Kidney epithelial cell (primary cell): ENCODE measurements around the gene PARP8. TPM values are rescaled to one million over a fixed set of nuclear protein-coding genes. Genes with fewer than 3 reads are reported as not detected.
"Not testable (repeated sequence)": the region's sequence is repeated elsewhere in the genome, so short reads cannot be mapped to it uniquely, and the experiment has no call there.

Source experiments
- DNase-seq: peaks from one replicate; pipeline ENCODE4 v3.0.0-alpha.2; 2010; ENCODE audit warnings: low read depth
- H3K27me3 ChIP-seq: 2 replicates; pipeline ENCODE4 v1.6.0; 2011; ENCODE audit warnings: low read length; ENCODE audit not compliant: control insufficient read depth, insufficient read depth
- H3K36me3 ChIP-seq: 2 replicates; pipeline ENCODE4 v1.5.1; 2011; ENCODE audit warnings: low read length; ENCODE audit not compliant: control insufficient read depth, insufficient read depth
- H3K4me3 ChIP-seq: 2 replicates; pipeline ENCODE4 v1.5.1; 2011; ENCODE audit warnings: low read depth, mild to moderate bottlenecking, control low read depth, low read length
- total RNA-seq: library from RNA; depleted of rRNA; stranded (reverse); fragments of >200 nt; gene quantifications from 2 replicates; pipeline ENCODE4 v1.2.3, GENCODE V29; 2015
- TF ChIP-seq, protein P1 (sequence below): IDR thresholded peaks from 2 replicates; pipeline ENCODE4 v1.5.1; 2011; ENCODE audit warnings: mild to moderate bottlenecking, moderate library complexity, low read length, control low read depth, inconsistent platforms; ENCODE audit not compliant: insufficient read depth, poor library complexity, severe bottlenecking

PARP8 gene
- total RNA-seq, 1 donor from 2014 or later, result 29.7 TPM

DNA sequence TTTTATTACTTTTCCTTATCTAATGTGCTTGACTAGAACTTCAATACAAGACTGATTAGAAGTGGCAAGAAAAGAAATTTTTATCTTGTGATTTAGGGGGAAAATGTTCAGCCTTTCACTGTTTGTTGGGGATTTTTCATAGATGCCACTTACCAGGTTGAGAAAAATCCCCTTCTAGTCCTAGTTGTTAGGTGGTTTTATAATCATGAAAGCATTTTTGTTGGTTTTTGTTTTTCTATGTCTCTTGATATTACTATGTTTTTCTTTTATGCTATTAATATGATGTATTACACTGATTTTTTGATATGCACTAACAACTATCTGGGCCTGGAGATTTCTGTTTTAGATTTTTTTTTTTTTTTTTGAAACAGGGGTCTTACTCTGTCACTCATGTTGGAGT is 134.0 kb downstream of the PARP8 start:
- H3K4me3 ChIP-seq, result no peak overlapping the region
- H3K36me3 ChIP-seq, result no peaks in the 10 kb centered on the region
- no peaks in the 10 kb centered on the region for H3K27me3 ChIP-seq
- TF ChIP-seq, protein P1, sequence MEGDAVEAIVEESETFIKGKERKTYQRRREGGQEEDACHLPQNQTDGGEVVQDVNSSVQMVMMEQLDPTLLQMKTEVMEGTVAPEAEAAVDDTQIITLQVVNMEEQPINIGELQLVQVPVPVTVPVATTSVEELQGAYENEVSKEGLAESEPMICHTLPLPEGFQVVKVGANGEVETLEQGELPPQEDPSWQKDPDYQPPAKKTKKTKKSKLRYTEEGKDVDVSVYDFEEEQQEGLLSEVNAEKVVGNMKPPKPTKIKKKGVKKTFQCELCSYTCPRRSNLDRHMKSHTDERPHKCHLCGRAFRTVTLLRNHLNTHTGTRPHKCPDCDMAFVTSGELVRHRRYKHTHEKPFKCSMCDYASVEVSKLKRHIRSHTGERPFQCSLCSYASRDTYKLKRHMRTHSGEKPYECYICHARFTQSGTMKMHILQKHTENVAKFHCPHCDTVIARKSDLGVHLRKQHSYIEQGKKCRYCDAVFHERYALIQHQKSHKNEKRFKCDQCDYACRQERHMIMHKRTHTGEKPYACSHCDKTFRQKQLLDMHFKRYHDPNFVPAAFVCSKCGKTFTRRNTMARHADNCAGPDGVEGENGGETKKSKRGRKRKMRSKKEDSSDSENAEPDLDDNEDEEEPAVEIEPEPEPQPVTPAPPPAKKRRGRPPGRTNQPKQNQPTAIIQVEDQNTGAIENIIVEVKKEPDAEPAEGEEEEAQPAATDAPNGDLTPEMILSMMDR, result no peak
- no peak for DNase-seq

DNA sequence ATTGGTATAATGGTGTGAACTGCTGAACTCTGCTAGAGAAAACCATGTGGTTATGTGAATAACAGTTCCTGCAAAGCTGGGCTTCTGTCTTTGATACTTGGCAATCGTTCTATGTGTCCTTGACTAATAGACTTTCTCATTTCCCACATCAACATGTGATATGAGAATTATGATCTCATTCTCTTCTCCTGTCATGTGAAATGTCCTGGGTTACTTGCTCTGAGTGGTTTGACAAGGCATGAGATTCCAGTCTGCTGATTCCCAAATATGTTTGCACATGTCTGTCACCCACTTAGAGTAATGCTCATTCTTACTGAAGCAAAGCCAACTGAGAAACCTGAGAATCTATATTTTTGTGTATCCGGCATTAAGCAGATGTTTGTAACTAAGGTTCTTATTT is 141.2 kb downstream of the PARP8 start:
- Histone ChIP-seq H3K4me3 (no peak overlapping the region), H3K27me3 (no peaks in the 10 kb centered on the region), H3K36me3 (no peaks in the 10 kb centered on the region)
- DNase-seq, result no peak
- TF ChIP-seq, protein P1, result no peak

DNA sequence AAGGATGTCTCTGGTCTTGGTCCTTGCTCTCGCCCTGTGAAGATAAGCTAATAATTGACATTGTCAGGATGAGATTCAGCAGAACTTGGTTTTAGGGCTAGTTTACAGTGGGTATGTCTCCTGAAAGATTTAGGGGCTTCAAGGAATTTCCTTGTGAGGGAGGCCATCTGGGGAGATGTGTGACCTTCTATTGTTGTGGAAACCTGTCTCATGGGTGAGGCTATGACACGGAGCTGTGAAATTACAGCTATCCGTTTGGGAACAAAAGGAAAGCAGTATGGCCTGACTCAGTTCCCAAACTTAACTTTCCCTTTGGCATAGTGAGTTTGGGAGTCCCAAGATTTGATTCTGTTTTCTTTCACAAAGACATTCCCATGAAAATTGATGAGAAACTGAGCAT is 142.0 kb downstream of the PARP8 start:
- Histone ChIP-seq H3K36me3 (no peaks in the 10 kb centered on the region), H3K4me3 (no peak overlapping the region), H3K27me3 (no peaks in the 10 kb centered on the region)
- TF ChIP-seq, protein P1, result no peak
- DNase-seq, result no peak

DNA sequence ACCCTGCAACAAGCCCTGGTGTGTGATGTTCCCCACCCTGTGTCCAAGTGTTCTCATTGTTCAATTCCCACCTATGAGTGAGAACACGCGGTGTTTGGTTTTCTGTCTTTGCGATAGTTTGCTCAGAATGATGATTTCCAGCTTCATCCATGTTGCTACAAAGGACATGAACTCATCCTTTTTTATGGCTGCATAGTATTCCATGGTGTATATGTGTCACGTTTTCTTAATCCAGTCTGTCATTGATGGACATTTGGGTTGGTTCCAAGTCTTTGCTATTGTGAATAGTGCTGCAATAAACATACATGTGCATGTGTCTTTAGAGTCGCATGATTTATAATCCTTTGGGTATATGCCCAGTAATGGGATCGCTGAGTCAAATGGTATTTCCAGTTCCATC is 145.3 kb downstream of the PARP8 start:
- not testable (repeated sequence) for H3K4me3 ChIP-seq, H3K27me3 ChIP-seq, DNase-seq, H3K36me3 ChIP-seq

DNA sequence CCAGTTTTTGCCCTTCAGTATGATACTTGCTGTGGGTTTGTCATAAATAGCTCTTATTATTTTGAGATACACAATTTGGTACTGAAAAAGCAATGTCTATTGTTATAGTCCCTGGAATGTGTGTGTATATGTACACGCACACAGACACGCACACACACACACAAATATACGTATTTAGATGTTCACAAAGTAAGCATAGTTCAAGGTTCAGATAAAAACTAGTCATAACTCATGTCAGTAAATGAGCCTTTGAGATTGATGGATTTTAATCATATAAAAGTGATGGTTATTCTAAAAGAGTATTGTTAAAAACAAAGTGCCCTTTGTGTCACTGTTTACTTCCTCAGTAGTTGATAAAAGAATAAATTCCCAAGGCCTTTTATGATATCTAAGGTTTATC is 147.3 kb downstream of the PARP8 start:
- Histone ChIP-seq H3K4me3 (no peak overlapping the region), H3K36me3 (no peaks in the 10 kb centered on the region), H3K27me3 (no peaks in the 10 kb centered on the region)
- TF ChIP-seq, protein P1, result no peak
- DNase-seq, result no peak

DNA sequence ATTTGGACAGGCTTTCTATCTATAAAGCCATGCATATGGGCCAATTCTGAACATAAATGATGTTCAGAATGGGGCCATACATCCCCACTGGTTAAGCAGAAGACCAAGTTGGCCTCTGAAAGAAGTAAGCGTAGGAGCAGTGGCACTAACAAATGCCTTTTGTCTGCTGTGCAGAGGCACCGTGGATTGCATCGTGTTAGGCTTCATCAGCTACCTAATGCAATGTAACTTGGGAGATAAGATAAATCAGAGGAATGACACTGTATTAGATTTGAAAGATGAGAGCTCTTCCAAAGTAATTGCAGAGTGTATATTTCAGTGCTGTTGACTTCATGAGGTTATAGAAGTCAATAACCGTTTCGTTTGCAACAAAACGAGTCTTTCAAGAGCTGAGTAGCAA is 148.1 kb downstream of the PARP8 start:
- TF ChIP-seq, protein P1, result no peak
- Histone ChIP-seq H3K27me3 (no peaks in the 10 kb centered on the region), H3K36me3 (no peaks in the 10 kb centered on the region), H3K4me3 (no peak overlapping the region)
- no peak for DNase-seq
